ENCODE data around the gene FXR2.

Gene FXR2

DNA sequence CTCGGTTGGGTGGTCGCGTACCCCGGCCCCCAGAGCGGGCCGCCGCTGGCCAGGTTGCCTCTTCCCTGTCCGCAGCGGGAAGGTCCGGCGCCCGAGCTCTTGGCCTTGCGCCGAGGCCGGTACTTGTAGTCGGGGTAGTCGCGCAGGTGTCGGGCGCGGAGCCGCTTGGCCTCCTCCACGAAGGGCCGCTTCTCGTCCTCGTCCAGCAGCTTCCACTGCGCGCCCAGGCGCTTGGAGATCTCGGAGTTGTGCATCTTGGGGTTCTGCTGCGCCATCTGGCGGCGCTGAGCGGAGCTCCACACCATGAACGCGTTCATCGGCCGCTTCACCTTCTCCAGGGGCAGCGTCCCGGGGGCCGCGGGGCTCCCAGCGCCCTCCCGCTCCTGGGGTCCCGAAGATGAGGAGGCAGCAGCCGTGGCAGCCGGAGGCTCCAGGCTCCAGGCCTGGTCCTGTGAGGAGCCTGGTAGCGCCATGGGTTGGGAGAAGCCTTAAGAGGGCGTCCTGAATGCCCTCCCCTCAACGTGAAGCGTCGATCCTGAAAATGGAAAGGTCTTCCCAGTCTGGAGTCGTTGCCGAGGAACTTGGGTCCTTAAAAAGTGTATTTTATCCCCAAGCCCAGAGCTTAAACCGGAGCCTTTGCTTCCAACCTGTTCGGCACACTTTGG lies 25.4 kb downstream of the FXR2 start:
- Mint-ChIP-seq H3K4me3 (peak overlapping the region; percentile 35), H3K4me1 (ENCODE audit: low read depth) (peaks cover 51% of the 10 kb centered on the region), H3K9me3 (no peaks in the 10 kb centered on the region), H3K36me3 (ENCODE audit: low read depth) (peaks cover 95% of the 10 kb centered on the region), H3K27ac (no peak overlapping the region), H3K27me3 (no peaks in the 10 kb centered on the region)
- intact Hi-C loops (cut with micrococcal nuclease): loop anchor here (2.0 kb wide), 1 partner anchor 75 kb away; no protein-coding TSS in a partner anchor

- H3K9me3 Mint-ChIP-seq: no peaks in the 10 kb centered on the region
- H3K36me3 Mint-ChIP-seq (ENCODE audit: low read depth): peaks cover 95% of the 10 kb centered on the region
- H3K4me3 Mint-ChIP-seq: peak overlapping the region; percentile 57
- H3K27me3 Mint-ChIP-seq: no peaks in the 10 kb centered on the region
- H3K4me1 Mint-ChIP-seq (ENCODE audit: low read depth): peaks cover 54% of the 10 kb centered on the region
- H3K27ac Mint-ChIP-seq: peak overlapping the region; percentile 92
- intact Hi-C loops (cut with micrococcal nuclease): loop anchor here (2.0 kb wide), 1 partner anchor 74 kb away; no protein-coding TSS in a partner anchor
These were observed 26.0 kb downstream of the FXR2 start for GRCh38 chr17:7588553-7589203.

DNA sequence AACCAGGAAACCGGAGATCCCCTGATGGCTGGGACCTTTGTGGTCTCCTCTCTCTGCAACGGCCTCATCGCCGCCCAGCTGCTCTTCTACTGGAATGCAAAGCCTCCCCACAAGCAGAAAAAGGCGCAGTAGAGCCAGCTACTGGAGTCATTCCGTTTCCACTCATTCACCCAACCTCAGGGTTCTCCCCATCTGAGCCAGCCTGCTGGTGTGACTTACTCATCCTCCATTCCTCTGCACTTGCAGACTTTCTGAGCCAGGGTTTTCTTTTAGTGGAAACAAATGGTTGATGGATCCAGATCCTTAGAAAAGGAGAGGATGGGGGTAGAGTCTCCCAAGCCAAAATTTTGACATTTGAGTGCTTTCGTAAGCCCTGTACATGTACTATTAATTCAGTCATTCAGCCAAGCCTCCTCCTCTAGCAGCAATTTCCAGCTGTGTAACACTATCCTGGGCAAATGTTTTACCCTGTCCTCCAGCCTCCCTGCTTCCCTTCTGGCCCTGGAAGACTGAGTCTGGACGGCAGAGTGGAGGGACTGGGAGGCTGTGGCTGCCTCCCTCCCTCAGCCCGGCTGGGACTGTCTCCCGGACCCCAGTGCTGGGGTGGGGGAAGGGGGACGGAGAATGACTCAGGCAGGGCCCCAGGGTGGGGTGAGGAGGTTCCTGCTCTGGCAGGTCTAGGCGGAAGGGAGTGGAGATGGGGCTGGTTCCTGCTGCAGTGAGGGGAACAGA lies 27.1 kb downstream of the FXR2 start:
- intact Hi-C loops (cut with micrococcal nuclease): loop anchor here (2.0 kb wide), 1 partner anchor 73 kb away; no protein-coding TSS in a partner anchor
- H3K36me3 Mint-ChIP-seq (ENCODE audit: low read depth): peaks cover 95% of the 10 kb centered on the region
- H3K4me3 Mint-ChIP-seq: peak overlapping the region; percentile 57
- H3K9me3 Mint-ChIP-seq: no peaks in the 10 kb centered on the region
- no peaks in the 10 kb centered on the region for H3K27me3 Mint-ChIP-seq
- peak overlapping the region; percentile 92 for H3K27ac Mint-ChIP-seq
- H3K4me1 Mint-ChIP-seq (ENCODE audit: low read depth): peaks cover 63% of the 10 kb centered on the region

GRCh38 chr17:7586673-7587419 lies 27.9 kb downstream of the FXR2 start:
- peak overlapping the region; percentile 92 for H3K27ac Mint-ChIP-seq
- H3K9me3 Mint-ChIP-seq: no peaks in the 10 kb centered on the region
- intact Hi-C loops (cut with micrococcal nuclease): no loop called here
- H3K27me3 Mint-ChIP-seq: no peaks in the 10 kb centered on the region
- H3K4me3 Mint-ChIP-seq: no peak overlapping the region
- peaks cover 70% of the 10 kb centered on the region for H3K4me1 Mint-ChIP-seq (ENCODE audit: low read depth)
- H3K36me3 Mint-ChIP-seq (ENCODE audit: low read depth): peaks cover 95% of the 10 kb centered on the region

GRCh38 chr17:7583253-7584109 lies 31.2 kb downstream of the FXR2 start, which contains the start of gene MPDU1:
TSS of gene MPDU1 (plus strand) at chr17:7583852. CDS start at chr17:7583863, 11 bp downstream.
- H3K36me3 Mint-ChIP-seq (ENCODE audit: low read depth): peaks cover 99% of the 10 kb centered on the region
- peak within 1 kb of the TSS; percentile 97 for H3K4me3 Mint-ChIP-seq

GRCh38 chr17:7582396-7583252 lies 32.1 kb downstream of the FXR2 start:
- peak overlapping the region; percentile 97 for H3K4me3 Mint-ChIP-seq
- no peaks in the 10 kb centered on the region for H3K9me3 Mint-ChIP-seq
- H3K4me1 Mint-ChIP-seq (ENCODE audit: low read depth): peaks cover 78% of the 10 kb centered on the region
- peak overlapping the region; percentile 92 for H3K27ac Mint-ChIP-seq
- peaks cover 99% of the 10 kb centered on the region for H3K36me3 Mint-ChIP-seq (ENCODE audit: low read depth)
- H3K27me3 Mint-ChIP-seq: no peaks in the 10 kb centered on the region
- intact Hi-C loops (cut with micrococcal nuclease): loop anchor here (5.0 kb wide), 1 partner anchor 260 kb away; no protein-coding TSS in a partner anchor

More at GRCh38 chr17:7583253-7584109, 31.2 kb downstream of the FXR2 start, which contains the start of gene MPDU1:
- H3K4me1 Mint-ChIP-seq (ENCODE audit: low read depth): peaks cover 78% of the 10 kb centered on the region
- peak within 1 kb of the TSS; percentile 92 for H3K27ac Mint-ChIP-seq
- no peaks in the 10 kb centered on the region for H3K9me3 Mint-ChIP-seq
- intact Hi-C loops (cut with micrococcal nuclease): loop anchor here (5.0 kb wide), 1 partner anchor 259 kb away; no protein-coding TSS in a partner anchor
- no peaks in the 10 kb centered on the region for H3K27me3 Mint-ChIP-seq

DNA sequence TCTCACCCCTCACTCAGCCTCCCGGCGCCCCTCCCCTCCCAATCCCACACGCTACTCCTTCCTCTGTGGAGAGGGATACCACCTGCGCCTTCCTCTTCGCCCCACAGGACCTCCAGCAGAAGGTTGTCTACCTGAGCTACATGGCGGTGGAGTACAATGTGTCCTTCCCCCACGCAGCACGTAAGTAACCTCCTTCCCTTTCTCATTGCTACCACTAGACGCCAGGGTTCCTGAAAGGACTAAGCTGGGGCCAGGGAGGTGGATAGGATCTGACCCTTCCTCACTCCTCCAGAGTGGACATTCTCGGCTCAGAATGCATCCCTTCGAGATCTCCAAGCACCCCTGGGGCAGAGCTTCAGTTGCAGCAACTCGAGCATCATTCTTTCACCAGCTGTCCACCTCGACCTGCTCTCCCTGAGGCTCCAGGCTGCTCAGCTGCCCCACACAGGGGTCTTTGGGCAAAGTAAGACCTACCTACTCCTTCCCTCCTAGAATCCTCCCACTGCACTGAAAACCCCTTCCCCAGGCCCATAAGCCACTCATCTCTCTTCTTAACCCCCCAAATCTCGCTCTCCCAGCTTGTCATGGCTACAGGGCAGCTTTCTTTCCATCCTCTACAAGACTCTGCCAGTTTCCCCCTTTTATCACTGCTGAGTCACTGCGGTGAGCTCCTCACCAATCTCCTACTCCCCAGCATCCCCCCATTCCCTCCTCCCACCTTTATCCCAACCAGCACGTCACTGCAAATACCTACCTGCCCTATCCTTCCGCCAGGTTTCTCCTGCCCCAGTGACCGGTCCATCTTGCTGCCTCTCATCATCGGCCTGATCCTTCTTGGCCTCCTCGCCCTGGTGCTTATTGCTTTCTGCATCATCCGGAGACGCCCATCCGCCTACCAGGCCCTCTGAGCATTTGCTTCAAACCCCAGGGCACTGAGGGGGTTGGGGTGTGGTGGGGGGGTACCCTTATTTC lies 33.8 kb downstream of the FXR2 start:
- intact Hi-C loops (cut with micrococcal nuclease): loop anchor here (5.0 kb wide), 1 partner anchor 261 kb away; no protein-coding TSS in a partner anchor
- Mint-ChIP-seq H3K27ac (peak overlapping the region; percentile 92), H3K36me3 (ENCODE audit: low read depth) (peaks cover 99% of the 10 kb centered on the region), H3K4me3 (peak overlapping the region; percentile 97), H3K4me1 (ENCODE audit: low read depth) (peaks cover 82% of the 10 kb centered on the region), H3K9me3 (no peaks in the 10 kb centered on the region), H3K27me3 (no peaks in the 10 kb centered on the region)

GRCh38 chr17:7579834-7580603 lies 34.7 kb downstream of the FXR2 start:
- no peaks in the 10 kb centered on the region for H3K9me3 Mint-ChIP-seq
- peaks cover 82% of the 10 kb centered on the region for H3K4me1 Mint-ChIP-seq (ENCODE audit: low read depth)
- intact Hi-C loops (cut with micrococcal nuclease): loop anchor here (5.0 kb wide), 1 partner anchor 262 kb away; no protein-coding TSS in a partner anchor
- peak overlapping the region; percentile 97 for H3K4me3 Mint-ChIP-seq
- H3K27me3 Mint-ChIP-seq: no peaks in the 10 kb centered on the region
- H3K36me3 Mint-ChIP-seq (ENCODE audit: low read depth): peaks cover 100% of the 10 kb centered on the region
- H3K27ac Mint-ChIP-seq: peak overlapping the region; percentile 92

GRCh38 chr17:7579001-7579833 lies 35.5 kb downstream of the FXR2 start, which contains the start of gene CD68:
TSS of gene CD68 (plus strand) at chr17:7579638. CDS start at chr17:7579678, 40 bp downstream.
- peak within 1 kb of the TSS; percentile 97 for H3K4me3 Mint-ChIP-seq
- no peaks in the 10 kb centered on the region for H3K27me3 Mint-ChIP-seq
- no peaks in the 10 kb centered on the region for H3K9me3 Mint-ChIP-seq
- intact Hi-C loops (cut with micrococcal nuclease): no loop called here
- H3K36me3 Mint-ChIP-seq (ENCODE audit: low read depth): peaks cover 100% of the 10 kb centered on the region
- H3K27ac Mint-ChIP-seq: peak within 1 kb of the TSS; percentile 92
- H3K4me1 Mint-ChIP-seq (ENCODE audit: low read depth): peaks cover 82% of the 10 kb centered on the region
